ENCODE measurements around the gene CDK4. TPM values are rescaled to one million over a fixed set of nuclear protein-coding genes. Genes with fewer than 3 reads are reported as not detected.

Gene CDK4
- total RNA-seq, result 100 to 1,000 TPM in 2 of 4 donors, 10 to 100 TPM in 2; 79.1 to 156 (median 99.0) TPM

GRCh38 chr12:57751788-57752667 is at the start of gene CDK4:
CDK4 (minus strand) TSS chr12:57752310; CDS start chr12:57751717, 593 bp downstream.
- H3K4me3 ChIP-seq, result peak within 1 kb of the TSS; percentile 68 to 89 (median 78)
- TF ChIP-seq CTCF (IDR thresholded peaks at IDR 0.05), result peak in 2 of 5 experiments; percentile 4 to 45
- TF ChIP-seq EP300 (IDR thresholded peaks at IDR 0.05), result peak; percentile 93 to 99
- TF ChIP-seq POLR2A (IDR thresholded peaks at IDR 0.05), result peak; percentile 67 to 86
- H3K27ac ChIP-seq, result peak within 1 kb of the TSS; percentile 83 to 96 (median 84)
- DNase-seq (ENCODE audit: low spot score in 2 of 2), result peak; percentile 98 to 99
- no peaks in the 10 kb centered on the region for H3K27me3 ChIP-seq
- peaks cover 0 to 43% (median 4%) of the 10 kb centered on the region in 3 donors for H3K36me3 ChIP-seq
- peaks cover 0 to 51% (median 20%) of the 10 kb centered on the region in 4 donors for H3K4me1 ChIP-seq
- WGBS, 2 donors, result 1% methylated on average over 25 to 38 of the region's 58 CpGs
- no peaks in the 10 kb centered on the region for H3K9me3 ChIP-seq

- no peak for DNase-seq (ENCODE audit: low spot score in 2 of 2)
- Histone ChIP-seq H3K36me3 (peaks cover 3 to 90% (median 31%) of the 10 kb centered on the region in 3 donors), H3K27ac (no peak overlapping the region), H3K27me3 (no peaks in the 10 kb centered on the region), H3K4me3 (no peak overlapping the region), H3K4me1 (peaks cover 0 to 10% (median 0%) of the 10 kb centered on the region in 4 donors), H3K9me3 (no peaks in the 10 kb centered on the region)
- WGBS, 2 donors, result 91% methylated on average over 3 of the region's 3 CpGs
- TF ChIP-seq CTCF (IDR thresholded peaks at IDR 0.05), result no peak
- TF ChIP-seq POLR2A (IDR thresholded peaks at IDR 0.05), result no peak
- TF ChIP-seq EP300 (IDR thresholded peaks at IDR 0.05), result no peak
Measured at GRCh38 chr12:57800965-57801364, 48.9 kb upstream of the CDK4 start.

GRCh38 chr12:57797933-57798332 is 45.8 kb upstream of the CDK4 start:
- Histone ChIP-seq H3K9me3 (no peaks in the 10 kb centered on the region), H3K4me3 (no peak overlapping the region), H3K27me3 (no peaks in the 10 kb centered on the region), H3K36me3 (peaks cover 4 to 97% (median 37%) of the 10 kb centered on the region in 3 donors), H3K4me1 (peaks cover 0 to under 1% (median 0%) of the 10 kb centered on the region in 4 donors), H3K27ac (no peak overlapping the region)
- DNase-seq (ENCODE audit: low spot score in 2 of 2), result no peak
- WGBS, 2 donors, result 96 to 98% methylated on average over 1 of the region's 1 CpG
- TF ChIP-seq POLR2A (IDR thresholded peaks at IDR 0.05) (no peak), EP300 (IDR thresholded peaks at IDR 0.05) (no peak), CTCF (IDR thresholded peaks at IDR 0.05) (no peak)

- no peak overlapping the region for H3K27ac ChIP-seq
- no peak for TF ChIP-seq POLR2A (IDR thresholded peaks at IDR 0.05)
- TF ChIP-seq EP300 (IDR thresholded peaks at IDR 0.05), result no peak
- no peak for TF ChIP-seq CTCF (IDR thresholded peaks at IDR 0.05)
- DNase-seq (ENCODE audit: low spot score in 2 of 2), result no peak
- H3K27me3 ChIP-seq, result no peaks in the 10 kb centered on the region
- WGBS, 2 donors, result 96 to 98% methylated on average over 1 of the region's 1 CpG
- no peaks in the 10 kb centered on the region for H3K4me1 ChIP-seq
- no peak overlapping the region for H3K4me3 ChIP-seq
- H3K36me3 ChIP-seq, result peaks cover 4 to 97% (median 32%) of the 10 kb centered on the region in 3 donors
- no peaks in the 10 kb centered on the region for H3K9me3 ChIP-seq
Measured at GRCh38 chr12:57796996-57797395, 44.9 kb upstream of the CDK4 start.

GRCh38 chr12:57795354-57795753 is 43.2 kb upstream of the CDK4 start:
- 85 to 93% methylated on average over 6 of the region's 6 CpGs for WGBS, 2 donors
- Histone ChIP-seq H3K27ac (no peak overlapping the region), H3K4me3 (no peak overlapping the region), H3K9me3 (no peaks in the 10 kb centered on the region), H3K36me3 (peaks cover 2 to 94% (median 28%) of the 10 kb centered on the region in 3 donors), H3K27me3 (no peaks in the 10 kb centered on the region), H3K4me1 (no peaks in the 10 kb centered on the region)
- TF ChIP-seq POLR2A (IDR thresholded peaks at IDR 0.05) (no peak), EP300 (IDR thresholded peaks at IDR 0.05) (no peak), CTCF (IDR thresholded peaks at IDR 0.05) (no peak)
- no peak for DNase-seq (ENCODE audit: low spot score in 2 of 2)

Measured in tibial nerve (tissue), 4 donors.